Activated CD4-positive, alpha-beta T cell treated with anti-CD3 and anti-CD28 coated beads, Interleukin-2, amount 50 U/mL, for 4 hours (primary cell): ENCODE data around the gene HMGXB3.
A peak's percentile ranks its signal among the peaks of the same experiment; 100 is the strongest.

ENCODE experiments used
- DNase-seq, 2 experiments: peaks; one replicate each; pipeline ENCODE4 v3.0.0-alpha.2; 2020

Gene HMGXB3

GRCh38 chr5:149982505-149982904 is 18.0 kb upstream of the HMGXB3 start:
- DNase-seq, result no peak

GRCh38 chr5:149988126-149988525 is 12.4 kb upstream of the HMGXB3 start:
- no peak for DNase-seq

- DNase-seq, result peak; percentile 66 to 68
Observed at GRCh38 chr5:149990518-149991376, 9.8 kb upstream of the HMGXB3 start.

- no peak for DNase-seq
Observed at GRCh38 chr5:149993471-149993870, 7.1 kb upstream of the HMGXB3 start.

- DNase-seq, result no peak
Observed at GRCh38 chr5:149995385-149996204, 4.9 kb upstream of the HMGXB3 start.

GRCh38 chr5:149996205-149996890 is 4.2 kb upstream of the HMGXB3 start:
- DNase-seq, result no peak

GRCh38 chr5:149998281-149998680 is 2.3 kb upstream of the HMGXB3 start:
- no peak for DNase-seq

- no peak for DNase-seq
Observed at GRCh38 chr5:149999359-149999758, 1.2 kb upstream of the HMGXB3 start.

GRCh38 chr5:149999866-150000255 is 678 bp upstream of the HMGXB3 start:
- DNase-seq, result no peak

- peak; percentile 17 to 19 for DNase-seq
Observed at GRCh38 chr5:150000990-150001659, 586 bp downstream of the HMGXB3 start.

- DNase-seq, result peak; percentile 49 to 50
Observed at GRCh38 chr5:150001660-150002486, 1.3 kb downstream of the HMGXB3 start.

GRCh38 chr5:150006318-150006717 is 5.8 kb downstream of the HMGXB3 start:
- DNase-seq, result no peak

GRCh38 chr5:150007050-150007449 is 6.5 kb downstream of the HMGXB3 start:
- no peak for DNase-seq

- no peak for DNase-seq
Observed at GRCh38 chr5:150009671-150010387, 9.3 kb downstream of the HMGXB3 start.

GRCh38 chr5:150013931-150014330 is 13.4 kb downstream of the HMGXB3 start:
- DNase-seq, result no peak

- no peak for DNase-seq
Observed at GRCh38 chr5:150014456-150014855, 13.9 kb downstream of the HMGXB3 start.

- no peak for DNase-seq
Observed at GRCh38 chr5:150015415-150015814, 14.9 kb downstream of the HMGXB3 start.

- no peak for DNase-seq
Observed at GRCh38 chr5:150016537-150016936, 16.0 kb downstream of the HMGXB3 start.

- DNase-seq, result no peak
Observed at GRCh38 chr5:150017226-150018005, 16.9 kb downstream of the HMGXB3 start.

- DNase-seq, result no peak
Observed at GRCh38 chr5:150020249-150020648, 19.7 kb downstream of the HMGXB3 start.
